B cell (primary cell): ENCODE measurements around the gene CRYGB. TPM values are rescaled to one million over a fixed set of nuclear protein-coding genes. Genes with fewer than 3 reads are reported as not detected.

Experiments used
- ATAC-seq: fragments of 200-7000 bp; cut with Tn5 transposase; one replicate; pipeline ENCODE4 v1.10.0; 2021; ENCODE audit warnings: low read depth, mild to moderate bottlenecking, moderate number of reproducible peaks, moderate library complexity
- CTCF ChIA-PET: fragments of 350-600 bp; sonication (Branson Sonifier 250); formaldehyde crosslinking; loops from one replicate; lab custom pipeline; 2021; ENCODE audit warnings: antibody characterized with exemption, inconsistent platforms; lab: Charles Lee
- POLR2A ChIA-PET: fragments of 350-600 bp; sonication (Branson Sonifier 250); formaldehyde crosslinking; loops from one replicate; lab custom pipeline; 2021; ENCODE audit warnings: antibody characterized with exemption; lab: Charles Lee
- DNase-seq: peaks from one replicate; pipeline ENCODE4 v3.0.0; 2013
- H2AFZ ChIP-seq: 2 replicates; pipeline ENCODE4 v1.6.1; 2012; ENCODE audit warnings: mild to moderate bottlenecking, low read depth, low read length; ENCODE audit not compliant: insufficient read depth, poor library complexity, severe bottlenecking
- H3K27ac ChIP-seq, 2 donors: 1 replicate in 1 of 2; 2 replicates in 1 of 2; pipeline ENCODE4 v1.5.1; 2012 to 2013; ENCODE audit warnings: low read length in 2 of 2, mild to moderate bottlenecking in 2 of 2, moderate library complexity in 1 of 2
- H3K27me3 ChIP-seq, 4 experiments: fragments of 200-600 bp in 1 of 4; sonication (generic) in 1 of 4; replicated peaks in 1 of 4; 1 replicate in 2 of 4; 2 replicates in 2 of 4; pipeline versions ENCODE4 v1.6.1 to v1.7.0; 2013 to 2016; ENCODE audit warnings: low read length in 3 of 4, mild to moderate bottlenecking in 2 of 4, mixed read lengths in 1 of 4, moderate library complexity in 1 of 4; ENCODE audit not compliant: insufficient read depth in 4 of 4, control insufficient read depth in 3 of 4; ENCODE audit errors: control extremely low read depth in 1 of 4
- H3K36me3 ChIP-seq, 2 experiments: replicated peaks in 1 of 2; 1 replicate in 1 of 2; 2 replicates in 1 of 2; pipeline versions ENCODE4 v1.6.1 to v1.7.1; 2013; ENCODE audit warnings: low read length in 1 of 2; ENCODE audit not compliant: insufficient read depth in 2 of 2, control insufficient read depth in 1 of 2; ENCODE audit errors: control extremely low read depth in 1 of 2, extremely low read depth in 1 of 2
- H3K4me1 ChIP-seq, 2 donors: fragments of 200-600 bp in 1 of 2; sonication (generic) in 1 of 2; 1 replicate in 1 of 2; 2 replicates in 1 of 2; pipeline versions ENCODE4 v1.5.1 to v1.6.1; 2013 to 2017; ENCODE audit warnings: low read length in 2 of 2; ENCODE audit not compliant: control insufficient read depth in 2 of 2, insufficient read depth in 2 of 2
- H3K4me2 ChIP-seq: replicated peaks from 2 replicates; pipeline ENCODE3; 2012; ENCODE audit warnings: mild to moderate bottlenecking, low read depth, low read length; ENCODE audit not compliant: poor library complexity, severe bottlenecking
- H3K4me3 ChIP-seq, 5 experiments: fragments of 200-600 bp in 1 of 5; sonication (generic) in 1 of 5; 1 replicate in 3 of 5; 2 replicates in 2 of 5; pipeline versions ENCODE4 v1.5.1 to v1.7.0; 2011 to 2016; ENCODE audit warnings: low read length in 4 of 5, mild to moderate bottlenecking in 4 of 5, low read depth in 2 of 5, control low read depth in 1 of 5, moderate library complexity in 1 of 5; ENCODE audit not compliant: insufficient read depth in 1 of 5; ENCODE audit errors: control extremely low read depth in 1 of 5, extremely low read depth in 1 of 5
- H3K79me2 ChIP-seq: fragments of 200-600 bp; sonication (generic); one replicate; pipeline ENCODE4 v1.6.0; 2016; ENCODE audit warnings: low read length; ENCODE audit not compliant: control insufficient read depth, insufficient read depth
- H3K9ac ChIP-seq: fragments of 200-600 bp; sonication (generic); 2 replicates; pipeline ENCODE4 v1.6.1; 2017; ENCODE audit warnings: mild to moderate bottlenecking, low read length, moderate library complexity
- H3K9me3 ChIP-seq, 3 donors: one replicate each; pipeline versions ENCODE4 v1.6.1 to v1.7.1; 2013; ENCODE audit warnings: low read length in 2 of 3; ENCODE audit not compliant: control insufficient read depth in 2 of 3, insufficient read depth in 1 of 3; ENCODE audit errors: control extremely low read depth in 1 of 3
- H4K20me1 ChIP-seq: 2 replicates; pipeline ENCODE4 v1.6.0; 2012; ENCODE audit warnings: mild to moderate bottlenecking, low read length; ENCODE audit not compliant: insufficient read depth, control insufficient read depth, poor library complexity, severe bottlenecking
- H3K27ac Mint-ChIP-seq: one replicate; pipeline ENCODE4 v1.8.0; 2021; ENCODE audit warnings: mixed read lengths
- H3K27me3 Mint-ChIP-seq: one replicate; pipeline ENCODE4 v1.8.0; 2021; ENCODE audit warnings: mixed read lengths
- H3K4me1 Mint-ChIP-seq: one replicate; pipeline ENCODE4 v1.8.0; 2021; ENCODE audit warnings: mixed read lengths
- H3K4me3 Mint-ChIP-seq: one replicate; pipeline ENCODE4 v1.8.0; 2021; ENCODE audit warnings: mixed read lengths
- H3K9me3 Mint-ChIP-seq: one replicate; pipeline ENCODE4 v1.8.0; 2022; ENCODE audit warnings: mixed read lengths; ENCODE audit not compliant: insufficient read depth
- EZH2 ChIP-seq: IDR thresholded peaks from 2 replicates; pipeline ENCODE4 v1.6.1; 2012; ENCODE audit warnings: borderline replicate concordance, low read depth, mild to moderate bottlenecking, moderate library complexity, low read length; ENCODE audit not compliant: insufficient read depth, poor library complexity, severe bottlenecking
- WGBS: methylation state at CpG from one replicate; pipeline ENCODE4 v1.1.5; 2013; ENCODE audit warnings: missing lambda C conversion rate; ENCODE audit not compliant: insufficient coverage; 5-methylcytosine and 5-hydroxymethylcytosine counted together
- intact Hi-C: fragments of 100-400 bp; cut with micrococcal nuclease; formaldehyde crosslinking; loops from one replicate; pipeline ENCODE4 v1.10.0; 2022
- polyA plus RNA-seq: library from polyadenylated mRNA; depleted of rRNA; stranded (reverse); fragments of >200 nt; gene quantifications from 2 replicates; pipeline ENCODE4 v1.2.3, GENCODE V29; 2012
- total RNA-seq, 2 donors: library from RNA; stranded (reverse); fragments of 120-200 nt in 1 of 2; gene quantifications; 1 replicate in 1 of 2; 2 replicates in 1 of 2; pipeline versions ENCODE4 v1.2.3 to v1.2.4, GENCODE V29; 2013 to 2022
- TF ChIP-seq, protein P1 (sequence below): fragments of 200-600 bp; IDR thresholded peaks from one replicate; pipeline ENCODE4 v1.8.0; 2022; ENCODE audit warnings: antibody characterized with exemption, mild to moderate bottlenecking

CRYGB gene
- total and polyA plus RNA-seq, 2 donors (not counting 1 experiment from before 2014, with no cell fraction given): not detected

- Mint-ChIP-seq H3K4me3 (no peak overlapping the region), H3K4me1 (no peaks in the 10 kb centered on the region), H3K27ac (no peak overlapping the region), H3K9me3 (peaks cover 6% of the 10 kb centered on the region), H3K27me3 (no peaks in the 10 kb centered on the region)
- H3K9me3 ChIP-seq: no peaks in the 10 kb centered on the region
- H3K27me3 ChIP-seq: no peaks in the 10 kb centered on the region
- H3K79me2 ChIP-seq: no peaks in the 10 kb centered on the region
- no peaks in the 10 kb centered on the region for H3K36me3 ChIP-seq
- ATAC-seq: no peak
- no peaks in the 10 kb centered on the region for H3K4me1 ChIP-seq
- no peak for TF ChIP-seq EZH2
- TF ChIP-seq, protein P1, sequence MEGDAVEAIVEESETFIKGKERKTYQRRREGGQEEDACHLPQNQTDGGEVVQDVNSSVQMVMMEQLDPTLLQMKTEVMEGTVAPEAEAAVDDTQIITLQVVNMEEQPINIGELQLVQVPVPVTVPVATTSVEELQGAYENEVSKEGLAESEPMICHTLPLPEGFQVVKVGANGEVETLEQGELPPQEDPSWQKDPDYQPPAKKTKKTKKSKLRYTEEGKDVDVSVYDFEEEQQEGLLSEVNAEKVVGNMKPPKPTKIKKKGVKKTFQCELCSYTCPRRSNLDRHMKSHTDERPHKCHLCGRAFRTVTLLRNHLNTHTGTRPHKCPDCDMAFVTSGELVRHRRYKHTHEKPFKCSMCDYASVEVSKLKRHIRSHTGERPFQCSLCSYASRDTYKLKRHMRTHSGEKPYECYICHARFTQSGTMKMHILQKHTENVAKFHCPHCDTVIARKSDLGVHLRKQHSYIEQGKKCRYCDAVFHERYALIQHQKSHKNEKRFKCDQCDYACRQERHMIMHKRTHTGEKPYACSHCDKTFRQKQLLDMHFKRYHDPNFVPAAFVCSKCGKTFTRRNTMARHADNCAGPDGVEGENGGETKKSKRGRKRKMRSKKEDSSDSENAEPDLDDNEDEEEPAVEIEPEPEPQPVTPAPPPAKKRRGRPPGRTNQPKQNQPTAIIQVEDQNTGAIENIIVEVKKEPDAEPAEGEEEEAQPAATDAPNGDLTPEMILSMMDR: no peak
- H4K20me1 ChIP-seq: no peaks in the 10 kb centered on the region
- no peak overlapping the region for H3K4me2 ChIP-seq
- no peak overlapping the region for H3K27ac ChIP-seq
- POLR2A ChIA-PET: no interaction called here
- H3K4me3 ChIP-seq: no peak overlapping the region
- no peak overlapping the region for H2AFZ ChIP-seq
- CTCF ChIA-PET: interaction anchor here (0.6 kb wide), 1 partner anchor 21 kb away, joined by 3 read pairs; no protein-coding TSS in a partner anchor
- intact Hi-C loops: no loop called here
- no peak for DNase-seq
- no peak overlapping the region for H3K9ac ChIP-seq
Measured at GRCh38 chr2:208153156-208153555, 7.2 kb upstream of the CRYGB start.

DNA sequence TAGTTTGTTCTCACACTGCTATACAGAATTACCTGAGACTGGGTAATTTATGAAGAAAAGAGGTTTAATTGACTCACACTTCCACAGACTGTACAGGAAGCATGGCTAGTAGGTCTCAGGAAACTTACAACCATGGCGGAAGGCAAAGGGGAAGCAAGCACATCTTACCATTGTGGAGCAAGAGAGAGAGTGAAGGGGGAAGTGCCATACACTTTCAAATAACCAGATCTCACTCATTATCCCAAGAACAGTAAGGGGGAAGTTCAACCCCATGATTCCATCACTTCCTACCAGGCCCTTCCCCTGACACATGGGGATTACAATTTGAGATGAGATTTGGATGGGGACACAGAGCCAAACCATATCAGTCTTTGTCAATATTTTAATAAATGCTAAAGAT lies 5.0 kb upstream of the CRYGB start:
- no peaks in the 10 kb centered on the region for H3K27me3 ChIP-seq
- no peak overlapping the region for H3K4me3 Mint-ChIP-seq
- no peaks in the 10 kb centered on the region for H4K20me1 ChIP-seq
- H3K9ac ChIP-seq: no peak overlapping the region
- no peaks in the 10 kb centered on the region for H3K9me3 ChIP-seq
- H3K36me3 ChIP-seq: no peaks in the 10 kb centered on the region
- DNase-seq (no peak), ATAC-seq (no peak)
- no peak overlapping the region for H3K27ac ChIP-seq
- TF ChIP-seq EZH2: no peak
- TF ChIP-seq, protein P1: no peak
- H3K27me3 Mint-ChIP-seq: peaks cover 14% of the 10 kb centered on the region
- intact Hi-C loops: no loop called here
- H3K27ac Mint-ChIP-seq: no peak overlapping the region
- CTCF ChIA-PET: no interaction called here
- no peaks in the 10 kb centered on the region for H3K4me1 Mint-ChIP-seq
- H3K79me2 ChIP-seq: no peaks in the 10 kb centered on the region
- H3K4me3 ChIP-seq: no peak overlapping the region
- peaks cover 6% of the 10 kb centered on the region for H3K9me3 Mint-ChIP-seq
- no peaks in the 10 kb centered on the region for H3K4me1 ChIP-seq
- no CpG with 5 or more reads among the region's 1 CpG for WGBS
- H2AFZ ChIP-seq: no peak overlapping the region
- POLR2A ChIA-PET: no interaction called here
- H3K4me2 ChIP-seq: no peak overlapping the region
